K562 (cell line): ENCODE measurements around the gene RPTOR. TPM values are rescaled to one million over a fixed set of nuclear protein-coding genes. Genes with fewer than 3 reads are reported as not detected.

Experiments used
- ARID4B ChIP-seq: sonication (generic); formaldehyde crosslinking; IDR thresholded peaks from 2 replicates; pipeline ENCODE4 v1.8.0; 2022; ENCODE audit warnings: mild to moderate bottlenecking, missing genetic modification reagents
- C11orf30 ChIP-seq: fragments of 450-650 bp; IDR thresholded peaks from 2 replicates; pipeline ENCODE4 v1.6.1; 2016; ENCODE audit warnings: low read depth, mild to moderate bottlenecking
- CXXC5 ChIP-seq: fragments of 250-450 bp; sonication (Bioruptor Pico); IDR thresholded peaks from 2 replicates; pipeline ENCODE4 v1.8.0; 2022; ENCODE audit warnings: inconsistent platforms, mild to moderate bottlenecking, moderate library complexity
- ERF ChIP-seq: fragments of 450-650 bp; formaldehyde crosslinking; IDR thresholded peaks from 2 replicates; pipeline ENCODE4 v1.4.0; 2020; ENCODE audit warnings: mild to moderate bottlenecking, mixed read lengths
- ETV6 ChIP-seq, 3 experiments: fragments of 150-350 bp in 1 of 3; sonication (generic) in 1 of 3; formaldehyde crosslinking in 1 of 3; IDR thresholded peaks; 2 replicates each; pipeline versions ENCODE4 v1.6.1 to v1.8.0; 2014 to 2022; ENCODE audit warnings: borderline replicate concordance in 2 of 3, low read depth in 2 of 3, antibody characterized with exemption in 1 of 3, low read length in 1 of 3, mild to moderate bottlenecking in 1 of 3, missing genetic modification reagents in 1 of 3
- FOXM1 ChIP-seq, 2 experiments: fragments of 450-650 bp in 1 of 2; sonication (generic) in 1 of 2; formaldehyde crosslinking in 1 of 2; IDR thresholded peaks; 2 replicates each; pipeline versions ENCODE4 v1.6.1 to v1.9.0; 2017 to 2022; ENCODE audit warnings: low read depth in 2 of 2, mild to moderate bottlenecking in 2 of 2, missing genetic modification reagents in 1 of 2, moderate library complexity in 1 of 2
- HBP1 ChIP-seq: fragments of 450-650 bp; formaldehyde crosslinking; IDR thresholded peaks from 2 replicates; pipeline ENCODE4 v1.4.0; 2022; ENCODE audit warnings: missing genetic modification characterization
- HMGXB4 ChIP-seq: sonication (generic); formaldehyde crosslinking; IDR thresholded peaks from 2 replicates; pipeline ENCODE4 v1.8.1; 2023; ENCODE audit warnings: mild to moderate bottlenecking, missing genetic modification reagents
- MAZ ChIP-seq, 2 experiments: fragments of 450-650 bp in 1 of 2; sonication (generic) in 1 of 2; formaldehyde crosslinking; IDR thresholded peaks in 1 of 2; conservative IDR thresholded peaks in 1 of 2; 2 replicates each; pipeline versions ENCODE4 v1.4.0 to v1.5.0; 2020; ENCODE audit warnings: mild to moderate bottlenecking in 1 of 2, missing genetic modification reagents in 1 of 2
- MECOM ChIP-seq: fragments of 250-450 bp; sonication (Bioruptor Pico); IDR thresholded peaks from 2 replicates; pipeline ENCODE4 v1.8.0; 2022; ENCODE audit warnings: inconsistent platforms
- PML ChIP-seq: IDR thresholded peaks from 2 replicates; pipeline ENCODE4 v1.6.1; 2012; ENCODE audit warnings: low read length, inconsistent platforms
- SIX5 ChIP-seq, 2 experiments: IDR thresholded peaks; 2 replicates each; pipeline ENCODE4 v1.6.1; 2011; ENCODE audit warnings: low read length in 2 of 2, borderline replicate concordance in 1 of 2, low read depth in 1 of 2, mild to moderate bottlenecking in 1 of 2, moderate library complexity in 1 of 2; ENCODE audit not compliant: insufficient read depth in 1 of 2
- USF2 ChIP-seq: sonication (generic); formaldehyde crosslinking; IDR thresholded peaks from 2 replicates; pipeline ENCODE4 v1.5.0; 2020; ENCODE audit warnings: missing genetic modification reagents
- ZNF512 ChIP-seq: IDR thresholded peaks from 2 replicates; pipeline ENCODE4 v1.6.1; 2016; ENCODE audit warnings: missing genetic modification characterization, missing compliant biosample characterization
- ZNF584 ChIP-seq: fragments of 200-800 bp; sonication (Bioruptor generic); IDR thresholded peaks from 2 replicates; pipeline ENCODE4 v1.6.1; 2016; ENCODE audit warnings: low read depth, mild to moderate bottlenecking, missing genetic modification characterization, missing compliant biosample characterization
- ZNF778 ChIP-seq: fragments of 450-650 bp; formaldehyde crosslinking; IDR thresholded peaks from 2 replicates; pipeline ENCODE4 v1.4.0; 2020; ENCODE audit warnings: mild to moderate bottlenecking, moderate library complexity
- polyA plus RNA-seq, 8 experiments: library from polyadenylated mRNA; depleted of rRNA in 4 of 8; stranded (reverse) in 5 of 8; unstranded in 3 of 8; fragments of >200 nt; fragmentation: Nextera tagmentation in 2 of 8; fragmentation: Illumina TruSeq in 1 of 8; extraction: Ambion mirVana in 2 of 8; extraction: Trizol in 1 of 8; gene quantifications; 2 replicates each; pipeline versions ENCODE4 v1.2.1 to v1.2.3, GENCODE V29; 2011 to 2014; ENCODE audit warnings: inconsistent platforms in 1 of 8, missing spikeins in 1 of 8
- total RNA-seq, 7 experiments: library from RNA; depleted of rRNA in 6 of 7; stranded (reverse); fragments of >200 nt in 6 of 7; fragmentation: Illumina TruSeq in 2 of 7; extraction: Trizol in 2 of 7; gene quantifications; 2 replicates each; pipeline versions ENCODE4 v1.2.1 to v1.2.3, GENCODE V29; 2011 to 2021; ENCODE audit warnings: low replicate concordance in 1 of 7

The RPTOR gene
- total and polyA plus RNA-seq, 9 of the 15 experiments (the other 6 are each of a cell fraction or from before 2014, with no cell fraction given): 0.24 to 54.1 (median 10.2) TPM

- TF ChIP-seq SIX5 (IDR thresholded peaks at IDR 0.05; ENCODE audit: borderline replicate concordance in 1 of 2, insufficient read depth in 1 of 2, low read depth in 1 of 2, low read length in 2 of 2) (peak; percentile 20 to 31; a peak in 1 of 4 replicates), C11orf30 (no peak), ZNF512 (tag) (no peak), HMGXB4 (peak; percentile 74; the same call in 1 of the 2 replicates), CXXC5 (CRISPR knock-in tag) (peak; percentile 92), MECOM (CRISPR knock-in tag) (no peak), PML (no peak), ZNF584 (no peak), ERF (CRISPR knock-in tag) (no peak; the same call in 1 of the 2 replicates), ETV6 (IDR thresholded peaks at IDR 0.05; ENCODE audit: borderline replicate concordance in 1 of 2, low read depth in 2 of 2, low read length in 1 of 2) (no peak), ETV6 (CRISPR knock-in tag; IDR thresholded peaks at IDR 0.05; ENCODE audit: borderline replicate concordance) (no peak), MAZ (CRISPR knock-in tag; conservative IDR thresholded peaks at IDR 0.05 in 1 of 2, IDR thresholded peaks at IDR 0.05 in 1 of 2) (no peak; a peak in 2 of 4 replicates), HBP1 (CRISPR knock-in tag) (no peak), FOXM1 (IDR thresholded peaks at IDR 0.05; ENCODE audit: low read depth) (no peak), FOXM1 (CRISPR knock-in tag; IDR thresholded peaks at IDR 0.05; ENCODE audit: low read depth) (0 out of 2 replicates have a peak, but pooled peaks have one; percentile 68), ZNF778 (CRISPR knock-in tag) (no peak), USF2 (CRISPR knock-in tag) (no peak), ARID4B (0 out of 2 replicates have a peak, but pooled peaks have one; percentile 27)
Measured at GRCh38 chr17:80991645-80992076, 447.0 kb downstream of the RPTOR start, which contains the start of gene CHMP6 (continued).
